ENCODE data around the gene CACNA1C.

- TF ChIP-seq CTCF (IDR thresholded peaks at IDR 0.05; ENCODE audit: low read depth, low read length), result no peak
- TF ChIP-seq POLR2A (IDR thresholded peaks at IDR 0.05; ENCODE audit: extremely low read depth, insufficient read length), result no peak
- TF ChIP-seq MYC (IDR thresholded peaks at IDR 0.05; ENCODE audit: low read depth, low read length), result no peak
These were observed 589.0 kb downstream of the CACNA1C start for GRCh38 chr12:2641761-2642160.
